Panc1 (cell line): ENCODE data around the gene MROH7.
A peak's percentile ranks its signal among the peaks of the same experiment; 100 is the strongest.

Source experiments
- POLR2AphosphoS5 ChIP-seq: IDR thresholded peaks from 2 replicates; pipeline ENCODE4 v1.6.1; 2012; ENCODE audit warnings: mild to moderate bottlenecking, low read depth, low read length, moderate library complexity
- TF ChIP-seq, protein P1 (sequence below): fragments of 450-650 bp; IDR thresholded peaks from 2 replicates; pipeline ENCODE4 v1.5.1; 2017; ENCODE audit warnings: mild to moderate bottlenecking

DNA sequence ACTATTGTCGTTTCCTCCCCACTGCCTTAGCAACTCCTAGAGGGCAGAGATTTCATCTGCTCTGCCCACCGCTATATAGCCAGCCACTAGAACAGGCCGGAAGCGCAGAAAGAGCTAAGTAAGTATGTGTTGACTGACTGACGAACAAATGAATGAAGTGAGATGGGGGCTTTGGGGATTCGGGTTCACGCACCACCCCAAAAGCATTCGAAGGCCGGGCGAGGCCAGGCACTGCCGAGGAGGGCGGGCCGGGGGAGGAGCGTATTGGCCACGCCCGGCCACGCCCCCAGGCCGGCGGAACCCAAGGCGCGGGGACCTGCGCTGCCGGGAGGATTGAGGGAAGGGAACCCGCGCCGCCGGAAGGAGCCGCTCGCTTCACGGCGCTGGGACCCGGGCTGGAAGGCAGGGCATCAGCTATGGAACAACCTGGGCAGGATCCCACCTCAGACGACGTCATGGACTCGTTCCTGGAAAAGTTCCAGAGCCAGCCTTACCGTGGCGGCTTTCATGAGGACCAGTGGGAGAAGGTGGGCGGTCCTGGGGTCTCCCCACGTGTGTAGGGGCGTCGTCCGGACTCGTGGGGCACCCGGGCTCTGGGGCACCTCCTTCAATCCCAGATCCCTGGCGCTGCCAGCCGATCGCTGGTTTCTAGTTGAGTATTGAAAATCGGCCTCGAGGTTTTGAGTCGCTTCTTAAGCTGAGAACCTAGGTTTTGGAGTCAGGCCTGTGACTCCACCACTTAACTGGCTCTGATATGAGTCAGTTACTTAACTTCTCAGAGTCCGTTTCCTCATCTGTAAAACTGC is 74.1 kb downstream of the MROH7 start, which contains the start of gene TTC4:
- peak; percentile 94 for TF ChIP-seq POLR2AphosphoS5
- TF ChIP-seq, protein P1, sequence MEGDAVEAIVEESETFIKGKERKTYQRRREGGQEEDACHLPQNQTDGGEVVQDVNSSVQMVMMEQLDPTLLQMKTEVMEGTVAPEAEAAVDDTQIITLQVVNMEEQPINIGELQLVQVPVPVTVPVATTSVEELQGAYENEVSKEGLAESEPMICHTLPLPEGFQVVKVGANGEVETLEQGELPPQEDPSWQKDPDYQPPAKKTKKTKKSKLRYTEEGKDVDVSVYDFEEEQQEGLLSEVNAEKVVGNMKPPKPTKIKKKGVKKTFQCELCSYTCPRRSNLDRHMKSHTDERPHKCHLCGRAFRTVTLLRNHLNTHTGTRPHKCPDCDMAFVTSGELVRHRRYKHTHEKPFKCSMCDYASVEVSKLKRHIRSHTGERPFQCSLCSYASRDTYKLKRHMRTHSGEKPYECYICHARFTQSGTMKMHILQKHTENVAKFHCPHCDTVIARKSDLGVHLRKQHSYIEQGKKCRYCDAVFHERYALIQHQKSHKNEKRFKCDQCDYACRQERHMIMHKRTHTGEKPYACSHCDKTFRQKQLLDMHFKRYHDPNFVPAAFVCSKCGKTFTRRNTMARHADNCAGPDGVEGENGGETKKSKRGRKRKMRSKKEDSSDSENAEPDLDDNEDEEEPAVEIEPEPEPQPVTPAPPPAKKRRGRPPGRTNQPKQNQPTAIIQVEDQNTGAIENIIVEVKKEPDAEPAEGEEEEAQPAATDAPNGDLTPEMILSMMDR: no peak
